Mesendoderm (in vitro differentiated cells): ENCODE results near the gene METTL23.
A peak's percentile ranks its signal among the peaks of the same experiment; 100 is the strongest.
"Not testable (repeated sequence)": the region's sequence is repeated elsewhere in the genome, so short reads cannot be mapped to it uniquely, and the experiment has no call there.

Experiments
- DNase-seq: peaks from one replicate; pipeline ENCODE4 v3.0.0; 2013
- H2AK5ac ChIP-seq: 2 replicates; pipeline ENCODE4 v1.6.1; 2013; ENCODE audit warnings: low read length, inconsistent platforms
- H2BK120ac ChIP-seq: 2 replicates; pipeline ENCODE4 v1.6.1; 2013; ENCODE audit warnings: low read depth, mild to moderate bottlenecking, low read length, moderate library complexity, mixed read lengths
- H2BK15ac ChIP-seq: replicated peaks from 2 replicates; pipeline ENCODE4 v1.6.1; 2013; ENCODE audit warnings: low read depth, mild to moderate bottlenecking, moderate library complexity
- H2BK5ac ChIP-seq: 2 replicates; pipeline ENCODE4 v1.6.1; 2013; ENCODE audit warnings: low read length, inconsistent platforms
- H3K18ac ChIP-seq: 2 replicates; pipeline ENCODE4 v1.6.1; 2013; ENCODE audit warnings: mild to moderate bottlenecking, low read length, mixed read lengths
- H3K23ac ChIP-seq: one replicate; pipeline ENCODE4 v1.6.1; 2013; ENCODE audit warnings: low read length
- H3K27ac ChIP-seq: 2 replicates; pipeline ENCODE4 v1.5.1; 2013; ENCODE audit warnings: low read depth, mild to moderate bottlenecking, inconsistent platforms, low read length, moderate library complexity
- H3K27me3 ChIP-seq: 2 replicates; pipeline ENCODE4 v1.6.1; 2013; ENCODE audit warnings: low read length, control low read depth, mild to moderate bottlenecking, inconsistent platforms; ENCODE audit not compliant: insufficient read depth, poor library complexity
- H3K36me3 ChIP-seq: 2 replicates; pipeline ENCODE4 v1.6.1; 2013; ENCODE audit warnings: low read length, inconsistent platforms; ENCODE audit not compliant: control insufficient read depth, insufficient read depth
- H3K4ac ChIP-seq: one replicate; pipeline ENCODE4 v1.6.1; 2013; ENCODE audit warnings: low read depth, mild to moderate bottlenecking, low read length, moderate library complexity
- H3K4me1 ChIP-seq: 2 replicates; pipeline ENCODE4 v1.6.1; 2013; ENCODE audit warnings: low read depth, low read length, inconsistent platforms; ENCODE audit not compliant: control insufficient read depth
- H3K4me2 ChIP-seq: 2 replicates; pipeline ENCODE4 v1.6.1; 2013; ENCODE audit warnings: low read length
- H3K4me3 ChIP-seq: 2 replicates; pipeline ENCODE4 v1.5.1; 2013; ENCODE audit warnings: mild to moderate bottlenecking, low read length
- H3K56ac ChIP-seq: one replicate; pipeline ENCODE4 v1.6.1; 2013; ENCODE audit warnings: low read length
- H3K79me1 ChIP-seq: 2 replicates; pipeline ENCODE4 v1.6.1; 2013; ENCODE audit warnings: low read length, inconsistent platforms
- H3K79me2 ChIP-seq: 2 replicates; pipeline ENCODE4 v1.6.1; 2013; ENCODE audit warnings: mild to moderate bottlenecking, low read length; ENCODE audit not compliant: control insufficient read depth, insufficient read depth
- H3K9ac ChIP-seq: 2 replicates; pipeline ENCODE4 v1.6.1; 2013; ENCODE audit warnings: low read length, inconsistent platforms
- H4K5ac ChIP-seq: one replicate; pipeline ENCODE4 v1.6.1; 2013; ENCODE audit warnings: low read length
- H4K8ac ChIP-seq: one replicate; pipeline ENCODE4 v1.6.1; 2013; ENCODE audit warnings: low read depth, mild to moderate bottlenecking, control low read depth, low read length, moderate library complexity
- WGBS: extraction: QIAGEN DNeasy Blood & Tissue Kit; methylation state at CpG from one replicate; pipeline ENCODE4 v1.1.7; 2013; ENCODE audit warnings: low lambda C conversion rate, missing lambda C conversion rate; ENCODE audit not compliant: insufficient coverage; ENCODE audit errors: extremely low coverage; 5-methylcytosine and 5-hydroxymethylcytosine counted together

METTL23 gene

GRCh38 chr17:76720941-76721340 is 5.7 kb upstream of the METTL23 start:
- H3K36me3 ChIP-seq, result peaks cover 27% of the 10 kb centered on the region

GRCh38 chr17:76721463-76721862 is 5.2 kb upstream of the METTL23 start:
- Histone ChIP-seq H4K8ac (no peak overlapping the region), H4K5ac (no peak overlapping the region), H3K4ac (no peak overlapping the region), H3K23ac (no peak overlapping the region), H2BK15ac (no peak overlapping the region), H2BK120ac (no peak overlapping the region), H3K4me1 (peaks cover 2% of the 10 kb centered on the region), H3K79me2 (peaks cover 5% of the 10 kb centered on the region), H3K9ac (no peak overlapping the region), H3K27ac (no peak overlapping the region), H3K79me1 (peaks cover 6% of the 10 kb centered on the region), H3K4me2 (no peak overlapping the region), H3K27me3 (no peaks in the 10 kb centered on the region), H3K56ac (no peak overlapping the region), H3K18ac (no peak overlapping the region), H3K4me3 (no peak overlapping the region), H2BK5ac (no peak overlapping the region), H3K36me3 (peaks cover 24% of the 10 kb centered on the region), H2AK5ac (no peak overlapping the region)
- no CpG with 5 or more reads among the region's 10 CpGs for WGBS
- no peak for DNase-seq

More at GRCh38 chr17:76720941-76721340, 5.7 kb upstream of the METTL23 start:
- H2BK5ac ChIP-seq, result no peak overlapping the region
- no peak overlapping the region for H2BK120ac ChIP-seq
- H4K5ac ChIP-seq, result no peak overlapping the region
- H3K4me2 ChIP-seq, result no peak overlapping the region
- no peak overlapping the region for H3K56ac ChIP-seq
- no peak overlapping the region for H4K8ac ChIP-seq
- no peak overlapping the region for H3K18ac ChIP-seq
- no peak for DNase-seq
- H3K23ac ChIP-seq, result no peak overlapping the region
- peaks cover 6% of the 10 kb centered on the region for H3K79me1 ChIP-seq
- no peak overlapping the region for H3K27ac ChIP-seq
- no peak overlapping the region for H3K4ac ChIP-seq
- no peak overlapping the region for H2BK15ac ChIP-seq
- no CpG with 5 or more reads among the region's 9 CpGs for WGBS
- H2AK5ac ChIP-seq, result no peak overlapping the region
- H3K79me2 ChIP-seq, result peaks cover 5% of the 10 kb centered on the region
- H3K4me1 ChIP-seq, result peaks cover 2% of the 10 kb centered on the region
- no peak overlapping the region for H3K9ac ChIP-seq
- H3K4me3 ChIP-seq, result no peak overlapping the region
- no peaks in the 10 kb centered on the region for H3K27me3 ChIP-seq

- peaks cover 23% of the 10 kb centered on the region for H3K36me3 ChIP-seq
These were observed 4.4 kb upstream of the METTL23 start for GRCh38 chr17:76722279-76722678.

GRCh38 chr17:76722977-76723376 is 3.7 kb upstream of the METTL23 start:
- H3K4ac ChIP-seq, H3K23ac ChIP-seq, H3K4me3 ChIP-seq, H2BK15ac ChIP-seq, H2AK5ac ChIP-seq, H2BK5ac ChIP-seq, H3K18ac ChIP-seq, H3K9ac ChIP-seq, H4K5ac ChIP-seq, H3K27ac ChIP-seq, H3K4me1 ChIP-seq, H4K8ac ChIP-seq, H3K79me1 ChIP-seq, DNase-seq, H2BK120ac ChIP-seq, H3K27me3 ChIP-seq, H3K4me2 ChIP-seq, H3K56ac ChIP-seq: not testable (repeated sequence)
- Histone ChIP-seq H3K79me2 (peaks cover 14% of the 10 kb centered on the region), H3K36me3 (peaks cover 22% of the 10 kb centered on the region)
- no CpG with 5 or more reads among the region's 8 CpGs for WGBS

More at GRCh38 chr17:76722279-76722678, 4.4 kb upstream of the METTL23 start:
- no peak for DNase-seq
- H3K4me1 ChIP-seq, result peaks cover 2% of the 10 kb centered on the region
- H3K23ac ChIP-seq, result no peak overlapping the region
- H4K5ac ChIP-seq, result no peak overlapping the region
- no peak overlapping the region for H3K4ac ChIP-seq
- no peak overlapping the region for H3K18ac ChIP-seq
- peaks cover 6% of the 10 kb centered on the region for H3K79me1 ChIP-seq
- WGBS, result no CpG with 5 or more reads among the region's 8 CpGs
- no peak overlapping the region for H3K27ac ChIP-seq
- H2BK5ac ChIP-seq, result no peak overlapping the region
- peaks cover 7% of the 10 kb centered on the region for H3K79me2 ChIP-seq
- no peak overlapping the region for H3K9ac ChIP-seq
- no peak overlapping the region for H3K4me3 ChIP-seq
- no peak overlapping the region for H4K8ac ChIP-seq
- H3K56ac ChIP-seq, result no peak overlapping the region
- no peak overlapping the region for H2BK120ac ChIP-seq
- H3K4me2 ChIP-seq, result no peak overlapping the region
- H3K27me3 ChIP-seq, result no peaks in the 10 kb centered on the region
- no peak overlapping the region for H2BK15ac ChIP-seq
- H2AK5ac ChIP-seq, result no peak overlapping the region

GRCh38 chr17:76723812-76724211 is 2.8 kb upstream of the METTL23 start:
- no peak overlapping the region for H3K18ac ChIP-seq
- H3K4me1 ChIP-seq, result peaks cover 2% of the 10 kb centered on the region
- H3K56ac ChIP-seq, result no peak overlapping the region
- no peak overlapping the region for H3K4me2 ChIP-seq
- no peak overlapping the region for H2BK120ac ChIP-seq
- H3K36me3 ChIP-seq, result peaks cover 17% of the 10 kb centered on the region
- H3K9ac ChIP-seq, result no peak overlapping the region
- H3K27me3 ChIP-seq, result no peaks in the 10 kb centered on the region
- no peak overlapping the region for H3K4me3 ChIP-seq
- no peak overlapping the region for H2BK15ac ChIP-seq
- no peak overlapping the region for H4K8ac ChIP-seq
- H4K5ac ChIP-seq, result no peak overlapping the region
- H3K23ac ChIP-seq, result no peak overlapping the region
- H2AK5ac ChIP-seq, result no peak overlapping the region
- no peak for DNase-seq
- no peak overlapping the region for H2BK5ac ChIP-seq
- no CpG with 5 or more reads among the region's 9 CpGs for WGBS
- H3K79me1 ChIP-seq, result peaks cover 6% of the 10 kb centered on the region
- H3K79me2 ChIP-seq, result peaks cover 15% of the 10 kb centered on the region
- no peak overlapping the region for H3K27ac ChIP-seq
- H3K4ac ChIP-seq, result no peak overlapping the region

- no peak overlapping the region for H2BK5ac ChIP-seq
- peak overlapping the region; percentile 93 for H3K4me2 ChIP-seq
- H3K4me3 ChIP-seq, result peak overlapping the region; percentile 94
- H3K9ac ChIP-seq, result peak overlapping the region; percentile 85
- no peaks in the 10 kb centered on the region for H3K27me3 ChIP-seq
- peaks cover 6% of the 10 kb centered on the region for H3K79me1 ChIP-seq
- H2BK15ac ChIP-seq, result no peak overlapping the region
- H4K8ac ChIP-seq, result no peak overlapping the region
- H4K5ac ChIP-seq, result no peak overlapping the region
- H3K27ac ChIP-seq, result peak overlapping the region; percentile 87
- DNase-seq, result peak; percentile 42
- H3K4ac ChIP-seq, result peak overlapping the region; percentile 20
- peaks cover 15% of the 10 kb centered on the region for H3K79me2 ChIP-seq
- peaks cover 10% of the 10 kb centered on the region for H3K36me3 ChIP-seq
- WGBS, result no CpG with 5 or more reads among the region's 38 CpGs
- H3K23ac ChIP-seq, result peak overlapping the region; percentile 57
- no peak overlapping the region for H2BK120ac ChIP-seq
- peak overlapping the region; percentile 93 for H3K56ac ChIP-seq
- H3K18ac ChIP-seq, result peak overlapping the region; percentile 53
- peaks cover 2% of the 10 kb centered on the region for H3K4me1 ChIP-seq
- no peak overlapping the region for H2AK5ac ChIP-seq
These were observed 934 bp upstream of the METTL23 start for GRCh38 chr17:76725580-76726230.
